AML-193 (cell line): ENCODE measurements around the gene IDH3G.

Source experiments
- DNase-seq, 2 experiments: peaks; one replicate each; lab custom pipeline; 2025; lab: John Stamatoyannopoulos, UW

IDH3G gene

DNA sequence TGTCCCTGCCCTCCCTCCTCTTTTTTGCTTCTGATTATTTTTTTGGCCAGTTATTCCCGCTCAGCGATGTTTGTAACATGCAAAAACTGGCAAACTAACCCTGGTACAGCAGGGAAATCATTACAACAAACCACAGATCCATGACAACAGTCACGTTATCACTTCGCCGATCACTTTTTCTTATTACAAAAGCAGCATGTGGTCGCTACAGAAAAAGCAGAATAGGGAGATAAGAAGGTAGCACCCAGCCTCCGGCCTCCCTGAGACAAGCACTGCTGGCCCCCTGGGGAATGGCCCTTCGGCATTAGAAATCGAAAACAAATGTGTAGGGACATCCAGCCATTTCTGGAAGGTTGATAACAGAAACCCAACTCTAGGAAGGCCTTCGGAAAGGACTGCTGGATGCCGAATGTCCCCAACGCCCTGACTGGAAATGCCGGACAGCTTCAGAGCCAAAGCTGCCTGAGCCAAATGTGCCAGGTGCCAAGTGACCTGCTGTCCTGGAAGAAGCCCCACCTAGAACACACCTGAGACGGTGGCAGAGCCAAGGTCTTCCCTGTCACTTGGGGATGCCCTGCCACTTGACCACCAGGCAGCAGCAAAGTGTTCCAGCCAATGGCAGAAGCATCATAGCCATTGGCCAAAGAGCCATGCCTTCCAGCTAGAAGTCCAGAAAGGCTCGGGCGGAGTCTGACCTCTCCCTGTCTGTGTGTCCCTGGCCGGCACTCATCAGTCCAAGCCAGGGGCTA, 2.9 kb downstream of the IDH3G start:
- DNase-seq, result no peak

DNA sequence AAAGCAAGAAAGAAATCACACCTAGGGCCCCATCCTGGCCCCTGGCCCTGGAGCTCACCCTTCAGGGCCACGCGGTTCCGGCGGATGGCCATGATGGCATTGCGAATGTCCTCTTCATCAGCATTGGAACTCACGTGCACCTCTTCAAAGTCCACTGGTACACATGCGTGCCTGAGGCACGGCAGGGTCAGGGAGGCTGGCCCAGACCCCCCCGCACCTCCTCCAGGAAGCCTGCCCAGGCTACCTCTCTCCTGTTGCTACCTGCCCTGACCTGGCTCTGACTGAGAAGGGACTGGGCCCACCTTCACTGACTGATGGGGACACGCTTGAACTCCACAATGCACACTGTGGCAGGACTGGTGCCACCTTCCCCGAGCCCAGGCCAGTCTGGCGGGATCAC, 4.5 kb downstream of the IDH3G start:
- no peak for DNase-seq

DNA sequence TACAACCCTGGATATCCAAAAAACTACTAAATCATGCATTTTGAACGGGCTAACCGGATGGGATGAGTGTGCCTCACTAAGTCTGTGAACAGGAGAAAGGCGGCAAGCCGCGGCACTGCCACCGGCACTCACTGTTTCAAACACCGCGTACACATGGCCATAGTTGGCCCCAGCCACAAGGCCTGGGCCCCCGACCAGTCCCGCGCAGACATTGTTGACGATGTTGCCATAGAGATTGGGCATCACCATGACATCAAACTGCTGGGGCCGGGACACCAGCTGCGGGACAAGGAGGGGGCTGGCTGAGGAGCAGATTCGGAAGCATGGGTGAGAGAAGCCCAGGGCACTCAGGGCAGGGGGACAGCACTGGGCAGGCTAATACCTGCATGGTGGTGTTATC, 7.5 kb downstream of the IDH3G start:
- no peak for DNase-seq

DNA sequence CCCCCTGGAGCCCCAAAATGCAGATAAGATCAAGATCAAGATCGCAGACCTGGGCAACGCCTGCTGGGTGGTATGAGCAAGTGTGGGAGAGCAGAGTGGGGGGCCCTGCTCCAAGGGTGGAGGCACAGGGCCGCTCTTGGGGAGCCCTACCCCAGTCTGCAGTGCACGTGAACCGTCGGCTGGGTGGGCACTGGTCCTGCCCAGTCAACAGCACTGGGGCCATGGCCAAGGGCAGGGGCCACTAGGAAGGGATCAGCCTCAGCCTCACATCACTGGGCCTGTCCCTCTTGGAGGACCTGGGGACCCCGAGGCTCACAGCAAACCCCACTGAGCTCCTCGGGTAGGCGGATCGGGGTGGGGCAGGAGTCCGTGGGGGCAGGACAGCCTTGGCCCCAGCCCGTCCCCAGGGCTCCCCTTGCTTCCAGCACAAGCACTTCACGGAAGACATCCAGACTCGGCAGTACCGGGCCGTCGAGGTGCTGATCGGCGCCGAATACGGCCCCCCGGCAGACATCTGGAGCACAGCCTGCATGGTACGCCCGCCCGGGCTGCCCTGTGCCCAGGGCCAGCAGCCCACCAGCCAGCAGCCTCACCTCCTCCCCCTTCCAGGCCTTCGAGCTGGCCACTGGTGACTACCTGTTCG, 9.7 kb downstream of the IDH3G start:
- no peak for DNase-seq

DNA sequence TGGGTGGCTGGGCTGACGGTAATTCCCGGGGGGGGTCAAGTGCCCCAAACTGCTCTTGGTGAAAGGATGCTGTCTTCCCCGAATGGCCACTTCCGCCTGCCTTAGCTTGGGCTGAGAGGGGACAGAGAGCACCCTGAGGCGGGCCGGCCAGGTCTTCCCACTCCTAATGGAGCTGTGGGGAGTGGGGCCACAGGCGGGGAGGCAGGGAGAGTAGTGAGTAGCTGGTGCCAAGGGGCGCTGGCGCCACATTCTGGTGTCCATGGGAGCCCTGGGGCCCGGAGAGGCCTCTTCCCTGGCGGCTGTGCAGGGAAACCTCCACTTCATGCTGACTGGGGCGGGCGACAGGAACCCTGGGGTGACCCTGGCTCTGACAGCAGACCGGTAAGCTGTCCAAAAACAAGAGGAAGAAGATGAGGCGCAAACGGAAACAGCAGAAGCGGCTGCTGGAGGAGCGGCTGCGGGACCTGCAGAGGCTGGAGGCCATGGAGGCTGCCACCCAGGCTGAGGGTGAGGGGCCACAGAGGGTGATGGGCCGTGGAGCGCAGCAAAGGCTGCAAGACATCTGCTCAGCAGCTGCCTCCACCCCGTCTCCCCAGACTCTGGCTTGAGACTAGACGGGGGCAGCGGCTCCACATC, 10.7 kb downstream of the IDH3G start:
- no peak for DNase-seq

DNA sequence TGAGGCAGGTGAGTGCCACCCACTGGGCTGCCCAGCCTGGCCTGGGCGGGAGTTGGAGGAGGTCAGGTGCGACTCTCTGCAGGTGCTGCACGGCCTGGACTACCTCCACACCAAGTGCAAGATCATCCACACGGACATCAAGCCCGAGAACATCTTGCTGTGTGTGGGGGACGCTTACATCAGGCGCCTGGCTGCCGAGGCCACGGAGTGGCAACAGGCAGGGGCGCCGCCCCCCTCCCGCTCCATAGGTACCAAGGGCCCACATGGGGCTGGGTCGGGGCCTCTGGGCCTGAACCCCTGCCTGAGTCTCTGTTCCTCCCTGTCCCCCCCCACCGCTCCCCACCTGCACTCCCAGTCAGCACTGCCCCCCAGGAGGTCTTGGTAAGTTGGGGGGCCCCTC, 11.3 kb downstream of the IDH3G start:
- DNase-seq, result no peak

DNA sequence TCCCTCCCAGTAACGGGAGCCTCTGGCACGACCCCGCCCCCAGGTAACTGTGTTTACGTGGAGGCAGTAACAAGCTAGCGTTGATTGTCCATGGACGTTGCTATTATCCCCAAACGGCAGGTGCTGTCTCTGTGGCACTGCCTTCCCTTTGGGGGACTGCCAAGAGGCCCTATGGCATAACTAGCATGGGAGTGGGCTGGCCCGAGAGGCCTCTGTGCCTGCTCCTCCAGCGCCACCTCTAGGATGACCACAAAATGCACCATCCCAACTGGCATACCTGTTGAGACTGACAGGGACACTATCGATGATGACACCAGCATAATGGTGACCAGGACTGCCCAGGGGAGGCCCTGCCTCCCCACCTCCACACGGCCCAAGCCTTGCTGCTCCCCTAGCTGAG, 11.9 kb downstream of the IDH3G start:
- DNase-seq, result no peak

DNA sequence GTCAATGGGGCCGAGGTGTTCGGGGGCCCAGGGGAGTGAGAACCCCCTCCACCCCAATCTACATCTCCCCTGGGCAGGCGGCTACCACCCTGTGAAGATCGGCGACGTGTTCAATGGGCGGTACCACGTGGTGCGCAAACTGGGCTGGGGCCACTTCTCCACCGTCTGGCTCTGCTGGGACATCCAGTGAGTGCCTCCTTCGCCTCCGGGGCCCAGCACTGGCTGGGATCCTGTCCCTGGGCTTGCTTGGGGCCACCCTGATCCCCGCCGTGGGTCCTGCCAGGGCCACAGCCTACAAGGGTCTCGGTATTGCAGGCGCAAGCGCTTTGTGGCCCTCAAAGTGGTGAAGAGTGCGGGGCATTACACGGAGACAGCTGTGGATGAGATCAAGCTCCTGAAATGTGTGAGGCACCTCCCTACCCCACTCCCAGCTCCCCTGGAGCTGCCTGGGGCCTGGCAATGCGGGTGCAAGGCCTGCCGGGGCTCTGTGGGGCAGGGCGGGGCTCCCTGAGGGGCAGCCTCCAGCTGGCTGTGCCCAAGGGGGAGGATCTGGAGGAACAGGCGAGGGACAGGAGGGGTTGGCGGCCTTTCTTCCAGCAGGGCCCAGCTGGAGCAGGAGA, 12.6 kb downstream of the IDH3G start:
- DNase-seq, result no peak

DNA sequence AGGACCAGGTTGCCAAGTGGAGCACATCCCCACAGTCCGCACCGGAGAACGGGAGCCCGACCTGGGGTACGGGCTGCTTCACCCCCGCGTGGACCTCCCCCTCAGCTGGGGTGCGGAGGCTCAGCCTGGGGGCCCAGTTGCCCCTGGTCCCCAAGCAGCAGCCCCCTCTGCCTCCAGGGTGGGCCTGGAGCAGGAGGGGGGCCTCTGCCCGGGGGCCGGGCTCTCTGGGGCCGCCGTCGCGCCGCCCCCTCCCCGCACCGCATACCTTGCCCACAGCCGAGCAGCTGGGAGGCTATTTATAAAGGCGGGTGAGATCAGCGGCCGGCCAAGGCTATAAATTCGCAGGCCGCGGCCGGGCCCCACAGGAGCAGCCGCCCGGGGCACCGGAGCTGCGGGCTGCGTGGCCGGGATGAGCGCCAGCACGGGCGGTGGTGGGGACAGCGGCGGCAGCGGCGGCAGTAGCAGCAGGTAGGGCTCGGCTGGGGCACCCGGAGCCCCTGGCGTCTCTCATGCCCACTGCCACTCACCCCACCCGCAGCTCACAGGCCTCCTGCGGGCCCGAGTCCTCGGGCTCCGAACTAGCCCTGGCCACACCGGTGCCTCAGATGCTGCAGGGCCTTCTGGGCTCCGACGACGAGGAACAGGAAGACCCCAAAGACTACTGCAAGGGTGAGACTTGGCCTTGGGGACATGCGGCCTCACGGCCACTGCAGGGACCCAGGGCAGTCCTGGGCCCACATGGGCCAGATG, 13.3 kb downstream of the IDH3G start, which contains the start of gene SRPK3:
Gene SRPK3, plus strand, starts transcription at position 364 of the 750 bp plus-strand sequence. Its CDS starts 46 bp downstream, at position 410.
- DNase-seq, result no peak

DNA sequence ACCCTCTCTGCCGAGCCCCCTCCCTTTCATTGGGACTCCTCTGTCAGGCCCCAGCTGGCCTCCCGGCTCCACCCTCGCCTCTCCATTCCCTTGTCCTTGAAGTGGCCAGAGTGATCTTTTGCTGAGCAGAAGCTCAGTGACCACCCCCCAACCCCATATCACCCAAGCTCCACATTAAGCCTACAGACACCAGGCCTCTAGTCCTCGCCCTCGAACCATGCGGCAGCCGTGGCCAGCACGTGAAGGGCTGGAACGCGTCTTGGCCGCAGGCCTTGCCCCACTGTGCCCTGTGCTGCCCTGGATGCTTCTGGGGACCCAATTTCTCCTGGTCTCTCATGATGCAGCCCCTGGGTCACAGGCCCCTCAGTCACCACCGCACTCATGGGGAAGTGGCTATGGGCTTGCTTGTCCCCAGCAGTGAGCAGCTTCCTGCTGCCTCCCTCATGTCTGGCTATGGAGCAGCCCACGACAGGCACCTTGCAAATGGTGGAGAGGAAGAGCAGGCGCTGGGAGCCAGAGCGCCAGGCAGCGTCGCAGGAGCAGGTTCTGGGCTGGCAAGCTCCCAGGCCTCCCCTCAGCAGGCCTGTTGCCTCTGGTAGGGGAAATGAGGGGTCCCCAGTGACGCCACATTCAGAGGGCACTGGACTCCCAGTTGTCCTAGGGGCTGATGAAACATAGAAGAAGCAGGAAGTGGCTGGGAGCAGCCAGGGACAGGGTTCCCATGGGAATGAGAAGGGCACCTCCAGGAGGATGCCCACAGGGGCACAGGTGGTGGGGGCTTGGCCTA, 14.1 kb downstream of the IDH3G start:
- DNase-seq, result no peak

DNA sequence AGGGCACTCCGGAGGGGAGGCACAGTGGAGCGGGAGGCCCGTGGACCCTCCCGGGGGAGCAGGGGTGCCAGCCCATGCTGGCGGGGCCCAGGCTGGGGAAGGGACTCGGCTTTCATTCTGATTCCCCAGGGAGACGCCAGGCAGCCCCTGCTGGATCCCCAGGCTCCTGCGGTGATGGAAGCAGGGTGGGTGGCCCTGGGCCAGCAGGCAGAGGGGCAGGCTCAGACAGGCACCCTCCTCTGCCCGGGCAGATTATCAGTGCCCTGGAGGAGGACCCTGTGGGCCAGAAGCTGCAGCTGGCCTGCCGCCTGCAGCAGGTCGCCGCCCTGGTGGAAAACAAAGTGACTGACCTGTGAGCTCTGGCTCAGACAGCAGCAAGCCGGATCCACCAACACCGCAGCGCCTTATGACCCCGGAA, 15.5 kb downstream of the IDH3G start:
- no peak for DNase-seq

DNA sequence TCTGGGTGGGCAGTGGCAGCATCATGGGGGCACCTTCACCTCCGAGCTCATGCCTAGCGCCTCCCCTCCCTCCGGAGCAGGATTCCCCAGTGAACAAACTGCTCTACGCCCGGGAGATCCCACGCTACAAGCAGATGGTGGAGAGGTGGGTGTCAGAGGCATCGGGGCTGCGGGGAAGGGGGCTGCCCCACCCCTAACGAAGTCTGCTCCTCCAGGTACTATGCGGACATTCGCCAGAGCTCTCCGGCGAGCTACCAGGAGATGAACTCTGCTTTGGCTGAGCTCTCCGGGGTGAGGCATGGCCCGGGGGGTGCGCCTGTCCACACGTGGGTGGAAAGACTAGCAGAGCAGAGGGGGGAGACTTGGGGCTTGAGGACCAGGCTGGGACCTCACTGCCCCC, 16.0 kb downstream of the IDH3G start:
- no peak for DNase-seq

DNA sequence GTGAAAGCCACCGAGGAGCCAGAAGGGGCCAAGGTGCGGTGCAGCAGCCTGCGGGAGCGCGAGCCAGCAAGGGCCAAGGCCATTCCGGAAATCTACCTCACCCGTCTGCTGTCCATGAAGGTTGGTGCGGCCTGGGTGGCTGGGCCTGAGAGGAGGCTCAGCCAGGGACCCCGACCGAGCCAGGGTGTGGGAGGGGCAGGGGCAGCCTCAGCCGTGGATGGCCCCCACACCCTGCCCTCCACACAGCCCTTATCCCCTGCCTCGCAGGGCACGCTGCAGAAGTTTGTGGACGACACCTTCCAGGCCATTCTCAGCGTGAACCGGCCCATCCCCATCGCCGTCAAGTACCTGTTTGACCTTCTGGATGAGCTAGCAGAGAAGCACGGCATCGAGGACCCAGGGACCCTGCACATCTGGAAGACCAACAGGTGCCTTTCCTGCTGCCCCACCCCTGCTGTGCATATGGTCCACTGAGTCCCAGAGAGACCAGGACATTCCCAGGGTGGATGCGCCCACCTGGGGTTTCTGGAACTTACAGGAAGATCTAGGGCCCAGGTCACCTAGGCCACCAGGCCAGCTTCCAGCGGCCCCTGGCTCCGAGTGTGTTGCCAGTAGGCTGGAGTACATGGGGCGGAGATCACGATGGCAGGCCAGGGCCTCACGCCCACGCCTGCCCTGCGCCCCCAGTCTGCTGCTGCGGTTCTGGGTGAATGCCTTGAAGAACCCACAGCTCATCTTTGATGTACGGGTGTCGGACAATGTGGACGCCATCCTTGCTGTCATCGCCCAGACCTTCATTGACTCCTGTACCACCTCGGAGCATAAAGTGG, 16.7 kb downstream of the IDH3G start:
- DNase-seq, result no peak

DNA sequence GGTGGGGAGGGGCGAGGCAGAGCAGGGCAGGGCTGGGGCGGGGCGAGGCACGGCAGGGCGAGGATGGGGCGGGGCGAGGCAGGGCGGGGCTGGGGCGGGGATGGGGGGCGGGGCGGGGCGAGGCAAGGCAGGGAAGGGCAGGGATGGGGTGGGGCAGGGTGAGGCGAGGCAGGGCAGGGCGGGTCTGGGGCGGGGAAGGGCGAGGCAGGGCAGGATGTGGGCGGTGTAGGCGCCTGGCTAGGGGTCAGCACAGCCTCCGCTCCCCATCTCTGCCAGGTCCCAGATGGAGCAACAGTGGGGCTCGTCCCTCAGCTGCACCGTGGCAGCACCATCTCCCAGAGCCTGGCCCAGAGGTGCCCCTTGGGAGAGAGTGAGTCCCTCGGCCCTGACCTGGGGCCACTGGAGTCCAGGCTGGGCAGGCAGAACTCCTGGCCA, 17.5 kb downstream of the IDH3G start:
- no peak for DNase-seq

DNA sequence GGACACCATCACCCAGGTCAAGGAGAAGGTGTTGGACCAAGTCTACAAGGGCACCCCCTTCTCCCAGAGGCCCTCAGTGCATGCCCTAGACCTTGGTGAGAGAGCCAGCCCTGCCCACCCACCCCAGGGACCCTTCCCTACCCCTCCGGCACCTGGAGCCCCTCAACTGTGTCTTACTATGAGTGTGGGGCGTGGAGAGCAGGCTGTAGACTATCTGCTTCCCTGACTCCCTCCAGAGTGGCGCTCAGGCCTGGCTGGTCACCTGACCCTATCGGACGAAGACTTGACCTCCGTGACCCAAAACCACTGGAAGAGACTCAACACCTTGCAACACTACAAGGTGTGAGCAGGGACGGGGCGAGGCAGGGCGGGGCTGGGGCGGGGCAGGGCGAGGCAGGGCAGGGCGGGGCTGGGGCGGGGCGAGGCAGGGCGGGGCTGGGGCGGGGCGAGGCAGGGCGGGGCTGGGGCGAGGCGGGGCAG, 18.0 kb downstream of the IDH3G start:
- no peak for DNase-seq

DNA sequence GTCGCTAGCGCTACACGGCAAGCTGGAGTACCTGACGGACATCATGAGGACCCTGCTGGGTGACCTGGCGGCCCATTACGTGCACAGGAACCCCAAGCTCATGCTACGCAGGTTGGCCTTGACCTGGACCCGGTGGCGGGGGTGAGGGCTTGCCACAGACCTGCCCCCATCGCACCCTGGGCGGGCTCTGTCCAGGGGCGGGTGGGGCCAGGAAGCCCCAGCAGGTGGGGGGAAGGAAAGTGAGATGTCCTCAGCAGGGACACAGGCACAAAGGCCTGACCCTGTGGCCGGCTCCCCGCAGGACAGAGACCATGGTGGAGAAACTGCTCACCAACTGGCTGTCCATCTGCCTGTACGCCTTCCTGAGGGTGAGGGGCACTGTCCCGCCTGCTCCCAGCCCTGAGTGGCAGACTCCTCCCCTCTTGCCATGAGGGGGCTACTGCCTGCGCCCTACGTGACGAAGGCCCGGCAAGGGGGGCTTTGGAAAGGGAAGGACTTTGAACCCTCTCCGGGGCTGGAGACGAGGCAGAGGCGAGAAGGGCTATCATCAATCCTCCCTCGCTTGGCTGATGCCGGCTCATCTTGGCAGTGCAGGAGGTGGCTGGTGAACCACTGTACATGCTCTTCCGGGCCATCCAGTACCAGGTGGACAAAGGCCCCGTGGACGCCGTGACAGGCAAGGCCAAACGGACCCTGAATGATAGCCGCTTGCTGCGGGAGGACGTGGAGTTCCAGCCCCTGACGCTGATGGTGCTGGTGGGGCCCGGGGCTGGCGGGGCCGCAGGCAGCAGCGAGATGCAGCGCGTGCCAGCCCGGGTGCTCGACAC, 18.7 kb downstream of the IDH3G start:
- no peak for DNase-seq

DNA sequence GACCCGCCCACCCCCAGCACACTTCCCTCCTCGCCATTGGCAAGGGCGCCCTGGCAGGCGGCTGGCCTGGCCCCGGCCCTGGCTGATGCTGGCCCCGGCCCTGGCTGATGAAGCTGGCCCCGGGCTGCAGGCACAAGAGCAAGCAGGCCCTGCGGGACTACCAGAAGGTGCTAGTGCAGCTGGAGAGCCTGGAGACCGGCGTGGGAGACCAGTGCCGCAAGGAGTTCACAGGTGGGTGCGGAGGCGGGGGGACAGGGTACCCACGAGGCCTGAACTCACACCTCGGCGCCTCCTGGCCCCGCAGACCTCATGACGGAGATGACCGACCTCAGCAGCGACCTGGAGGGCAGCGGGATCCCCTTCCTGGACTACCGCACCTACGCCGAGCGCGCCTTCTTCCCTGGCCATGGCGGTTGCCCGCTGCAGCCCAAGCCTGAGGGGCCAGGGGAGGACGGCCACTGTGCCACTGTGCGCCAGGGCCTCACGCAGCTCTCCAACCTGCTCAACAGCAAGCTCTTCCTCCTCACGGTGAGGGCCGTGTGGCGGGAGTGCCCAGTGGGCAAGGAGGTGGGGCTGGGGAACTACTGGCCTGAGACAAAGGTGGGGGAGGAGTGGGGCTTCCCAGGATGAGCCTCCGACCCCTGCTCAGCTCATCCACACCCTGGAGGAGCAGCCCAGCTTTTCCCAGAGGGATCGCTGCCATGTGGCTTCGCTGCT, 19.4 kb downstream of the IDH3G start:
- no peak for DNase-seq

DNA sequence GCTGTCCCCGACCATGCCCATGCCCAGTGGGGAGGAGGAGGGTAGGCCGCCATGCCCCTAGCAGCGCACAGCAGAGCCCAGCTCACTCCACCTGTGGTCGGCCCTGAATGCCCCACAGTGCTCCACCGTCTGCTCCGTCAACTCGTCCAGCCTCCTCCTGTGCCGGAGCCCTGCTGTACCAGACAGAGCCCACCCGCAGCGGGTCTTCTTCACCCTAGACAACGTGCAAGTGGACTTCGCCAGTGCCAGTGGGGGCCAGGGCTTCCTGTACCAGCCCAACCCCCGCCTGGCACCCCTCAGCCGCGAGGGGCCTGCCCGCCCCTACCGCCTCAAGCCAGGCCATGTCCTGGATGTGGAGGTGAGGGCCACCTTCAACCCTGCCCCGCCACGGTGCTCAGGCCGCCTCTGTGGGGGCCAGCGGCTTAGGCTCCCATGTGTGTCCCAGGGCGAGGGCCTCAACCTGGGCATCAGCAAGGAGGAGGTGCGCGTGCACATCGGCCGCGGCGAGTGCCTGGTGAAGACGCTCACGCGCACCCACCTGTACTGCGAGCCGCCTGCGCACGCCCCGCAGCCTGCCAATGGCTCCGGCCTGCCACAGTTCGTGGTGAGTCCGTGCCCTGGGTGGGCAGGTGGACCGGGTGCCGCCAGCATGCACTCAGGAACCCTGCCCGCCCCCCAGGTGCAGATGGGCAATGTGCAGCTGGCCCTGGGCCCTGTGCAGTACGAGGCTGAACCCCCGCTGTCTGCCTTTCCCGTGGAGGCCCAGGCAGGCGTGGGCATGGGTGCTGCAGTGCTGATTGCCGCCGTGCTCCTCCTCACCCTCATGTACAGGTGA, 20.2 kb downstream of the IDH3G start:
- no peak for DNase-seq
